Measurements from ENCODE around the gene ELL. TPM values are rescaled to one million over a fixed set of nuclear protein-coding genes. Genes with fewer than 3 reads are reported as not detected.

Gene ELL
- polyA plus RNA-seq, 1 donor from 2014 or later: 7.2 TPM

DNA sequence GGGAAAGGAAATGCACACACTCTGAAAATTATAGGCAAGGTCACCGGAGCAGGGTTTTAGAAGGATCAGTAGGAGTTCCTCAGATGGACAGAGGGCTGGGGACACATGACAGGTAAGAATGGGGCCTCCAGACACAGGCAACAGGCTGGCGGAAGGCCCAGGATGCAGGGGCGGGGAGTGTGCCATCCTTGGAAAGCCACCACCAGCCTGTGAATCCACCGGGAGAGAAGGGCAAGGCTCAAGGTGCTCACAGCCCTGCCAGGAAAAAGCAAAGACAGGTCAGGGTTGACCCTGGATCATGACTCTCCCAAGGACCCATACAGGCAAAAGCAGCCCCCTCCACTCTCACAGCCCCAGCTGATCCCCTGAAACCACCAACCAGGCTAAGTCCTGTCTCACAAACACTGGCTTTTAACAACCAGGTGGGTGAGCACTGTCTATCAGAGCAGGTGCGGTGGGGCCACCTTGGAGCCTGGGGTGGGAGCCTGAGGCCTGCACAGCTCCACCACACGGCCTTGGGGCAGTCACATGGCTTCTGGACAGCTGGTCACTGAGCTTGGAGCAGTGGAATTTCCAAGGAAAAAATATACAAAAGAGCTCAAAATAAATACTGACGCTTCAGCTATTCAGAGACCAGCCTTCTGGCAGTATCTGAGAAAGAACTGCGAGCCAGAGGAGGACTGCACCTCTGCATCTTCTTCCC lies 48.7 kb downstream of the ELL start:
- Histone ChIP-seq H3K27me3 (ENCODE audit: insufficient read depth, low read depth, low read length) (no peaks in the 10 kb centered on the region), H3K4me2 (ENCODE audit: low read length) (no peak overlapping the region), H3K27ac (ENCODE audit: low read length) (no peak overlapping the region), H3K36me3 (ENCODE audit: insufficient read depth, low read length) (no peaks in the 10 kb centered on the region), H3K9ac (ENCODE audit: low read length) (no peak overlapping the region), H4K20me1 (ENCODE audit: insufficient read depth) (no peaks in the 10 kb centered on the region), H2AFZ (ENCODE audit: low read depth, low read length) (no peak overlapping the region), H3K9me3 (ENCODE audit: low read length) (no peaks in the 10 kb centered on the region), H3K79me2 (replicated peaks; ENCODE audit: insufficient read depth, low read length) (no peaks in the 10 kb centered on the region), H3F3A (ENCODE audit: insufficient read depth, low read length, poor library complexity, severe bottlenecking) (no peaks in the 10 kb centered on the region), H3K9me2 (ENCODE audit: insufficient read depth, low read length) (no peaks in the 10 kb centered on the region), H3K4me3 (ENCODE audit: low read length) (no peak overlapping the region)
- TF ChIP-seq, protein P1, sequence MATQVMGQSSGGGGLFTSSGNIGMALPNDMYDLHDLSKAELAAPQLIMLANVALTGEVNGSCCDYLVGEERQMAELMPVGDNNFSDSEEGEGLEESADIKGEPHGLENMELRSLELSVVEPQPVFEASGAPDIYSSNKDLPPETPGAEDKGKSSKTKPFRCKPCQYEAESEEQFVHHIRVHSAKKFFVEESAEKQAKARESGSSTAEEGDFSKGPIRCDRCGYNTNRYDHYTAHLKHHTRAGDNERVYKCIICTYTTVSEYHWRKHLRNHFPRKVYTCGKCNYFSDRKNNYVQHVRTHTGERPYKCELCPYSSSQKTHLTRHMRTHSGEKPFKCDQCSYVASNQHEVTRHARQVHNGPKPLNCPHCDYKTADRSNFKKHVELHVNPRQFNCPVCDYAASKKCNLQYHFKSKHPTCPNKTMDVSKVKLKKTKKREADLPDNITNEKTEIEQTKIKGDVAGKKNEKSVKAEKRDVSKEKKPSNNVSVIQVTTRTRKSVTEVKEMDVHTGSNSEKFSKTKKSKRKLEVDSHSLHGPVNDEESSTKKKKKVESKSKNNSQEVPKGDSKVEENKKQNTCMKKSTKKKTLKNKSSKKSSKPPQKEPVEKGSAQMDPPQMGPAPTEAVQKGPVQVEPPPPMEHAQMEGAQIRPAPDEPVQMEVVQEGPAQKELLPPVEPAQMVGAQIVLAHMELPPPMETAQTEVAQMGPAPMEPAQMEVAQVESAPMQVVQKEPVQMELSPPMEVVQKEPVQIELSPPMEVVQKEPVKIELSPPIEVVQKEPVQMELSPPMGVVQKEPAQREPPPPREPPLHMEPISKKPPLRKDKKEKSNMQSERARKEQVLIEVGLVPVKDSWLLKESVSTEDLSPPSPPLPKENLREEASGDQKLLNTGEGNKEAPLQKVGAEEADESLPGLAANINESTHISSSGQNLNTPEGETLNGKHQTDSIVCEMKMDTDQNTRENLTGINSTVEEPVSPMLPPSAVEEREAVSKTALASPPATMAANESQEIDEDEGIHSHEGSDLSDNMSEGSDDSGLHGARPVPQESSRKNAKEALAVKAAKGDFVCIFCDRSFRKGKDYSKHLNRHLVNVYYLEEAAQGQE (IDR thresholded peaks at IDR 0.05; ENCODE audit: borderline replicate concordance): no peak
- TF ChIP-seq, protein P2, sequence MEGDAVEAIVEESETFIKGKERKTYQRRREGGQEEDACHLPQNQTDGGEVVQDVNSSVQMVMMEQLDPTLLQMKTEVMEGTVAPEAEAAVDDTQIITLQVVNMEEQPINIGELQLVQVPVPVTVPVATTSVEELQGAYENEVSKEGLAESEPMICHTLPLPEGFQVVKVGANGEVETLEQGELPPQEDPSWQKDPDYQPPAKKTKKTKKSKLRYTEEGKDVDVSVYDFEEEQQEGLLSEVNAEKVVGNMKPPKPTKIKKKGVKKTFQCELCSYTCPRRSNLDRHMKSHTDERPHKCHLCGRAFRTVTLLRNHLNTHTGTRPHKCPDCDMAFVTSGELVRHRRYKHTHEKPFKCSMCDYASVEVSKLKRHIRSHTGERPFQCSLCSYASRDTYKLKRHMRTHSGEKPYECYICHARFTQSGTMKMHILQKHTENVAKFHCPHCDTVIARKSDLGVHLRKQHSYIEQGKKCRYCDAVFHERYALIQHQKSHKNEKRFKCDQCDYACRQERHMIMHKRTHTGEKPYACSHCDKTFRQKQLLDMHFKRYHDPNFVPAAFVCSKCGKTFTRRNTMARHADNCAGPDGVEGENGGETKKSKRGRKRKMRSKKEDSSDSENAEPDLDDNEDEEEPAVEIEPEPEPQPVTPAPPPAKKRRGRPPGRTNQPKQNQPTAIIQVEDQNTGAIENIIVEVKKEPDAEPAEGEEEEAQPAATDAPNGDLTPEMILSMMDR (IDR thresholded peaks at IDR 0.05; ENCODE audit: poor library complexity, severe bottlenecking): no peak
- TF ChIP-seq TAF1 (IDR thresholded peaks at IDR 0.05; ENCODE audit: low read depth) (no peak), RAD21 (conservative IDR thresholded peaks at IDR 0.05) (no peak), SMC3 (conservative IDR thresholded peaks at IDR 0.05; ENCODE audit: poor library complexity) (no peak), MXI1 (conservative IDR thresholded peaks at IDR 0.05; ENCODE audit: poor library complexity, severe bottlenecking) (no peak), POLR2AphosphoS5 (IDR thresholded peaks at IDR 0.05) (no peak), EZH2 (IDR thresholded peaks at IDR 0.05; ENCODE audit: borderline replicate concordance, insufficient read depth, low read length, poor library complexity, severe bottlenecking) (no peak), EP300 (conservative IDR thresholded peaks at IDR 0.05; ENCODE audit: poor library complexity, severe bottlenecking) (no peak)

DNA sequence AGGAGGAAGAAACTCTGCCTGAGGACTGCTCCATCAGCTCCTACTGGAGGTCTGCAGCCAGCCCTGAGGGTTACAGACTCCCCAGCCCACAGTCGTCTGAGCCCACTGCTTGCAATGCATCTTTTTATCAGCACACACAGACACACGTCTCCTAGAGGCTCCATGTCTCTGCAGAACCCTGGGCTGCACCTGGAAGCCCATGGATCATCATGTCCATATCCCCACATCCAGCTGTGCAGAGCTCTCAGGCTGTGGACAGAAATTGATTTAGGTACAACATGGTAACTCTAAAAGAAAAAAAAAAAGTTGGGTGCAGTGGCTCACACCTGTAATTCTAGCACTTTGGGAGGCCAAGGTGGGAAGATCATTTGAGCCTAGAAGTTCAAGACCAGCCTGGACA lies 51.1 kb downstream of the ELL start:
- Histone ChIP-seq H3K27ac (ENCODE audit: low read length) (no peak overlapping the region), H3K79me2 (replicated peaks; ENCODE audit: insufficient read depth, low read length) (no peaks in the 10 kb centered on the region), H3K9me2 (ENCODE audit: insufficient read depth, low read length) (no peaks in the 10 kb centered on the region), H3K27me3 (ENCODE audit: insufficient read depth, low read depth, low read length) (no peaks in the 10 kb centered on the region), H3F3A (ENCODE audit: insufficient read depth, low read length, poor library complexity, severe bottlenecking) (no peaks in the 10 kb centered on the region), H3K4me3 (ENCODE audit: low read length) (no peak overlapping the region), H3K4me2 (ENCODE audit: low read length) (no peak overlapping the region), H4K20me1 (ENCODE audit: insufficient read depth) (no peaks in the 10 kb centered on the region), H3K36me3 (ENCODE audit: insufficient read depth, low read length) (no peaks in the 10 kb centered on the region), H3K9me3 (ENCODE audit: low read length) (no peaks in the 10 kb centered on the region), H3K9ac (ENCODE audit: low read length) (no peak overlapping the region), H2AFZ (ENCODE audit: low read depth, low read length) (no peak overlapping the region)
- TF ChIP-seq POLR2AphosphoS5 (IDR thresholded peaks at IDR 0.05): no peak
- TF ChIP-seq, protein P1 (IDR thresholded peaks at IDR 0.05; ENCODE audit: borderline replicate concordance): no peak
- TF ChIP-seq EZH2 (IDR thresholded peaks at IDR 0.05; ENCODE audit: borderline replicate concordance, insufficient read depth, low read length, poor library complexity, severe bottlenecking): no peak
- TF ChIP-seq, protein P2 (IDR thresholded peaks at IDR 0.05; ENCODE audit: poor library complexity, severe bottlenecking): no peak
- TF ChIP-seq RAD21 (conservative IDR thresholded peaks at IDR 0.05): no peak
- TF ChIP-seq SMC3 (conservative IDR thresholded peaks at IDR 0.05; ENCODE audit: poor library complexity): no peak
- TF ChIP-seq EP300 (conservative IDR thresholded peaks at IDR 0.05; ENCODE audit: poor library complexity, severe bottlenecking): no peak
- no peak for TF ChIP-seq MXI1 (conservative IDR thresholded peaks at IDR 0.05; ENCODE audit: poor library complexity, severe bottlenecking)
- no peak for TF ChIP-seq TAF1 (IDR thresholded peaks at IDR 0.05; ENCODE audit: low read depth)
